GM18498 (cell line): ENCODE measurements around the gene NBAS.

Experiments used
- ATAC-seq: cut with Tn5 transposase; IDR thresholded peaks from one replicate; pipeline ENCODE4 v1.9.1; 2021; ENCODE audit warnings: mild to moderate bottlenecking, moderate library complexity; ENCODE audit not compliant: unreplicated experiment

The NBAS gene

GRCh38 chr2:15152382-15152781 lies 408.8 kb downstream of the NBAS start:
- no peak for ATAC-seq

GRCh38 chr2:15149063-15149462 lies 412.1 kb downstream of the NBAS start:
- no peak for ATAC-seq

DNA sequence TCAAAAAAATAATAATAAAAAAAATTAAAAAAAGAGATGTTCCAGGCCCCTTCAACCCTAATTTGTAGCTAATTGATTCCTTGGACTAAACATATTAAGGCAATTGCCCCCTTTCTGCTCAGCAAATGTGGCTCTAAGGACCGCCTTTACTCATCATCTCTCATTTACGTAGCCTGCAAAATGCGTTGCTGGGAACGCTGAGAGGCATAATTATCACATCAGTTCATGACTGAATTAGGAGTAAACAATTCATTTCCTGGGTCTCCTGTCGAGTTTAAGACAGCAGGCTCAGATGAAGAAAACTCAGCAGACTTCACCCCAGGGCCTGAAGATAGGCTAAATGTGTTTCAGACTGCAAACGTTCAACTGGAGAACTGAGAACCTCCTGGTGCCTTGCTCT lies 413.5 kb downstream of the NBAS start:
- ATAC-seq, result no peak

DNA sequence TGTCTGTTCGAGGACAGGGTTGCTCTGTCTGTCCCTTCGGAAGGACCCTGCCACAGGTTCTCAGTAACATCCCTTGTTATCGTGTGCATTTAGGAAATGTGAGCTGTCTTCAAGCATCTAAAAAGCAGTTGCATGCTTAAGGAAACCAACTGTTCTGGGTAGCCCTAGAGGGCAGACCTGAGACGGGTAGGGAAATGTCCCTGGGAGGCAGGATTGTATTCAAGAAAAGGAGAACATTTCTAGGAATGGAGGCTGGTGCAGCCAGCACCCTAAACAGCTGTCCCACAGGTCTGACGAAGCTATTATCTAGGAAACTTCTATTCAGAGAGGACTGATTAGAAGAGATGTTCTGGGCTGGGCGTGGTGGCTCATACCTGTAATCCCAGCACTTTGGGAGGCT lies 414.2 kb downstream of the NBAS start:
- no peak for ATAC-seq

DNA sequence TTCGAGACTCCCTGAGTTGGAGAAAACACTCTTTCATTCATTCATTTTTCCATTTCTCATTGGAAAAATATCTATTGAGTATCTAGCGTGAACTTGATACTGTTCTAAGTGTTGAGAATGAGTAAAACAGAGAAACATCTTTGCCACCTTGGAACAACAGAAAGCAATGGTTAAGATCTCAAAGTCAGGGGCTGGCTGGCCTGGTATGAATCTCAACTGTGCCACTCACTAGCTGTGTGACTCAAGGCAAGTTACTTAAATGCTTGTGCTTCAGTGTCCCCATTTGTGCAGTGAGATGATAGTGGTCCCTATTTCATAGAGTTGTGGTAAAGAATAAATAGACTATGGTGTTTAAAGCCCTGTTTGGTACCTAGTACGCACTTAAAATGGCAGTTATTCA lies 415.2 kb downstream of the NBAS start:
- no peak for ATAC-seq

- ATAC-seq, result no peak
Measured at GRCh38 chr2:15145046-15145817, 415.9 kb downstream of the NBAS start.

DNA sequence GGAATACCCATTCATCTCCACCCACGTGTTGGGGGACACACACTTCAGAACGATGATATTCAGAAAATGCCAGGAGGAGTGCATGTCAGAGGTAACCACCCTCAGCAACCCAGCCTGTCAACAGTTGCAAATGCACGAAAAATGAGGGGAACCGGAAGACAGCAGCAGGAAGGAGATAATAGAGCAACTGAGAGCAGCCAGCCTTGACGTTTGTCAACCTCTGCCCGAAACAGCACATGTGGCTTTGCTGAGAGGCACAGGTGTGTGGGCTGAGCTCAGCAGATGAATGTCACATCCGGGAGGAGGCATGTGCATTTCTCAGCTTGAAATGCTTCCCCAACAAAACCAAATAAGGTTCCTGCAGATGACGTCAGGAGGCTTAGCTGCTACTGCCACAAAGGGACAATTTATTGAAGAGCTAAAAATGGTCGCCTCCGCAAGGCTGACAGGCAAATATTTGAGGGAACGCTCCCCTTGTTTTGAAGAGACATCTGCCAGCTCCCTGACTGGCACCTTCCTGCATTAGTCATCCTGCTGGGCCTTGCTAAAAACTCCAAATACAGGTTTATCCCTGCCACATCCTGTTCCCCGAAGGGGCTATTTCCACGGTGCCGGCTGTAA lies 419.0 kb downstream of the NBAS start:
- peak; percentile 100 for ATAC-seq

- no peak for ATAC-seq
Measured at GRCh38 chr2:15141211-15141610, 419.9 kb downstream of the NBAS start.

GRCh38 chr2:15136639-15137038 lies 424.5 kb downstream of the NBAS start:
- no peak for ATAC-seq

GRCh38 chr2:15134957-15135356 lies 426.2 kb downstream of the NBAS start:
- ATAC-seq, result no peak

DNA sequence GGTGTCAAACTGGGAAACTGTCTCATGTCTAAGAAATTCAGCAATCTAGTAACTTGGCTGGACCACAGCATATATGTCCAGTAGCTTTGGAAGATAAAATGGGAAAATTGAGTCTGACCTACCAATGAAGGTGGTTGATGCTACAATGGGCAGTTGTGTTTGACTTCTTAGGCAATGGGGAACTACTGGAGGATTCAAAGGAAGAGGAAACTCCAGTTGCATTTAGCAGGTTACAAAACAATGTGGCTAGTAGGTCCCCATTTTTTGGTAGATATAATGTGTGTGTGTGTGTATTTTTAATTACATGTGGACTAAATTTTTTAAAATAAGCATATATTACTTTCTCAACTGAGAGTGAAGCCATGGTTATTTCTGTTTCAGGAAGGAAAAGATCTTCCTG lies 427.7 kb downstream of the NBAS start:
- no peak for ATAC-seq

DNA sequence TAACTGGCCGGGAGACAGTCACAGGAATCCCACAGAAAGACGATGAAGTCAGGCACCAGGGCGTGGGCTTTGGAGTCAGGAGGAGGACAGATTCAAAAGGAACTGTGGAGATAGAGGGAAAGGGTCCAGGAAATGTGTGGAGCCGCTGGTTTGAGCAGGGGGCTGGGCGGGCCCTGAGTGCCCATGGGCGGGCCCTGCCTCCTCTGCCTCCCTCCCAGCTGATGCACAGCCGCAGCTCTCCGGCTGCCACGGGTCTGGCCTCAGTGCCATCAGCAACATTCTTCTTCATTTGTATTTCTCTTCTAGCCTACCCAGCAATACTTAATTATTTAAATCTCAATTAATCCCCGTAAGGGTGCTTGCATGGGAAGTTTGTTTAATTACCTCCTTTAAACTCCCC lies 432.3 kb downstream of the NBAS start:
- ATAC-seq, result no peak

GRCh38 chr2:15127876-15128275 lies 433.3 kb downstream of the NBAS start:
- no peak for ATAC-seq

DNA sequence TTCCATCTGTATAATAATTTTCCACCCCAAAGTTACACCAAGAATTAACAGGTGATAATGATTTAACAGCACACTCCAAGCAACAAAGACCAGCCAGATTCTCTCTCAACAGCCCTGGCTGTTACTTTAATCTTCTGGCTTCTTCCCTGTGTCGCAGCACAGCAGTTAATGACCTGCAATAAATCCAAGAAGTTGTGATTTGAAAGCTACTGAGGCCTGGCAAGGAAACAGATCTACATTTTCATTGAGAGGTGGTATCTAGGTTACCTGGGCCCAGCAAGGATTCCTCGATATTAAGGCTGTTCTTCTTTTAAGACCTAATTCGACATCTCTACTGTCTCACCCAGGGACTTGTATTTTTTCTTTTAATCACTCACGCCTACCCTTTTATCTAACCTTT lies 433.8 kb downstream of the NBAS start:
- no peak for ATAC-seq

DNA sequence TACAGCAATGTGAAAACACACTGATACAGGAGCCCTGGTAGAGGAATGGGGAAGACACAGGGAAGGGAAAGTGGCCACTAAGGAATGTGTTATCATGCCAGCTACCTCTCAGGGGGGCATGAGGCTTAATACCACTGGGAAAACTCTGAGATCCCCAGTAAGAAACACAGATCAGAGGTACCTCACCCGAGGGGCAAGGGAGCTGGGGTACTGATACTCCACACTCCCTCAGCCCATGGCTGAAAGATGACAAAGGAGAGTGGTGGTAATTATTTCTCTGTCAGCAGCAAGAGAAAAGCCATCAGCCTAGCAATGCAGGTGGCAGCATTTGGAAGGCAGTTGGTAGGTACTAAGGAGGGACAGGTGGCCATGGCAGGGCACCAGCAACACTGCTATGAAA lies 434.8 kb downstream of the NBAS start:
- no peak for ATAC-seq

- no peak for ATAC-seq
Measured at GRCh38 chr2:15122915-15123314, 438.2 kb downstream of the NBAS start.

DNA sequence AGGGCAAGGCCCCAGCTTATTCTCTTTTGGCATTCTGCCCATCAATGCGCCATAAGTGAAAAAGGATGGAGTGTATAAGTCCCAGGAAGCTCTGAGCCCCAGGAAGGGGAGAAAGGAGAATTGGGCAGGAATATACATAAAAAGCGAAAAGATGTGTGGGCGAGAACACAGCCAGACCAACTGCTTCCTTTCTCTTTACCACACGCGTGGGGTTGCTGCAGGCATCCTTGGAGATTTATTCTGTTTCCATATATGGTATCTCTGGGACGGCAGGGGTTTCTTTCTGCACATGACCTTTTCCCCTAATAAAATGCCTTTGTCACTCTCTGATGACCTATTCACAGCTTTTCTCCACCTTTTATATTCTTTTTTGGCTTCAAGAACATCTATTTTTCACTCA lies 440.5 kb downstream of the NBAS start:
- no peak for ATAC-seq

GRCh38 chr2:15119722-15120175 lies 441.4 kb downstream of the NBAS start:
- no peak for ATAC-seq

GRCh38 chr2:15117409-15118050 lies 443.6 kb downstream of the NBAS start:
- no peak for ATAC-seq
